ENCODE measurements around the gene PLVAP.

The PLVAP gene, protein sequence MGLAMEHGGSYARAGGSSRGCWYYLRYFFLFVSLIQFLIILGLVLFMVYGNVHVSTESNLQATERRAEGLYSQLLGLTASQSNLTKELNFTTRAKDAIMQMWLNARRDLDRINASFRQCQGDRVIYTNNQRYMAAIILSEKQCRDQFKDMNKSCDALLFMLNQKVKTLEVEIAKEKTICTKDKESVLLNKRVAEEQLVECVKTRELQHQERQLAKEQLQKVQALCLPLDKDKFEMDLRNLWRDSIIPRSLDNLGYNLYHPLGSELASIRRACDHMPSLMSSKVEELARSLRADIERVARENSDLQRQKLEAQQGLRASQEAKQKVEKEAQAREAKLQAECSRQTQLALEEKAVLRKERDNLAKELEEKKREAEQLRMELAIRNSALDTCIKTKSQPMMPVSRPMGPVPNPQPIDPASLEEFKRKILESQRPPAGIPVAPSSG

GRCh38 chr19:17376935-17377600 lies at the start of gene PLVAP:
PLVAP (minus strand) TSS chr19:17377342; CDS start chr19:17377288, 54 bp downstream.
- no peak for DNase-seq (ENCODE audit: low spot score)
- peak within 1 kb of the TSS in 1 of 2 donors; percentile 16 for H3K27ac ChIP-seq
- TF ChIP-seq, protein P1, sequence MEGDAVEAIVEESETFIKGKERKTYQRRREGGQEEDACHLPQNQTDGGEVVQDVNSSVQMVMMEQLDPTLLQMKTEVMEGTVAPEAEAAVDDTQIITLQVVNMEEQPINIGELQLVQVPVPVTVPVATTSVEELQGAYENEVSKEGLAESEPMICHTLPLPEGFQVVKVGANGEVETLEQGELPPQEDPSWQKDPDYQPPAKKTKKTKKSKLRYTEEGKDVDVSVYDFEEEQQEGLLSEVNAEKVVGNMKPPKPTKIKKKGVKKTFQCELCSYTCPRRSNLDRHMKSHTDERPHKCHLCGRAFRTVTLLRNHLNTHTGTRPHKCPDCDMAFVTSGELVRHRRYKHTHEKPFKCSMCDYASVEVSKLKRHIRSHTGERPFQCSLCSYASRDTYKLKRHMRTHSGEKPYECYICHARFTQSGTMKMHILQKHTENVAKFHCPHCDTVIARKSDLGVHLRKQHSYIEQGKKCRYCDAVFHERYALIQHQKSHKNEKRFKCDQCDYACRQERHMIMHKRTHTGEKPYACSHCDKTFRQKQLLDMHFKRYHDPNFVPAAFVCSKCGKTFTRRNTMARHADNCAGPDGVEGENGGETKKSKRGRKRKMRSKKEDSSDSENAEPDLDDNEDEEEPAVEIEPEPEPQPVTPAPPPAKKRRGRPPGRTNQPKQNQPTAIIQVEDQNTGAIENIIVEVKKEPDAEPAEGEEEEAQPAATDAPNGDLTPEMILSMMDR (IDR thresholded peaks at IDR 0.05): no peak
- peak within 1 kb of the TSS; percentile 50 for H3K4me3 ChIP-seq

- Histone ChIP-seq H3K4me3 (no peak overlapping the region), H3K27ac (no peak overlapping the region)
- DNase-seq (ENCODE audit: low spot score): no peak
- TF ChIP-seq, protein P1 (IDR thresholded peaks at IDR 0.05): no peak
These were observed 47.7 kb upstream of the PLVAP start for GRCh38 chr19:17424743-17425365.

- TF ChIP-seq, protein P1 (IDR thresholded peaks at IDR 0.05): no peak
- DNase-seq (ENCODE audit: low spot score): no peak
These were observed 46.5 kb upstream of the PLVAP start for GRCh38 chr19:17423429-17424208.

DNA sequence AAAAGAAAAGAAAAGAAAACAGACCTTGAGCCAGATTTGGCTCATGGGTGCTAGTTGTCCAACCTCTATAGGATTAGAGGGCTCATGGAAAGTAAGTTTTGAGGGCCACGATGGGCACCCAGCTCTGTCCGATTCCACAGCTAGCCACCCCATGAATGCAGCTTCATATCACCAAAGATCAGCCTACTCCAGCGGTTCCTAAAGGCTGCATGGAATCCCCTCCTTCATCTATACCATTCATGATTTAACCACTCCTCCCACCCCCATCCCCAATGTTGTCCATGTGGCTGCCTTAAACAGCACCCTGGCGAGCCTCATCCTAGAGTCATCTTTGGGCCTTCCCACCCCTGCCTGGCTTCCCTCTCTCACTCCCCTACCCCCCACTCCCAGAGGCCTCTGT lies 44.8 kb upstream of the PLVAP start:
- DNase-seq (ENCODE audit: low spot score): no peak
- H3K4me3 ChIP-seq: no peak overlapping the region
- TF ChIP-seq, protein P1 (IDR thresholded peaks at IDR 0.05): no peak
- H3K27ac ChIP-seq: no peak overlapping the region

More at GRCh38 chr19:17423429-17424208, 46.5 kb upstream of the PLVAP start:
- Histone ChIP-seq H3K4me3 (no peak overlapping the region), H3K27ac (no peak overlapping the region)

- no peak for DNase-seq (ENCODE audit: low spot score)
- Histone ChIP-seq H3K4me3 (peak overlapping the region; percentile 95), H3K27ac (peak overlapping the region; percentile 54 to 82)
- TF ChIP-seq, protein P1 (IDR thresholded peaks at IDR 0.05): no peak
These were observed 43.4 kb upstream of the PLVAP start for GRCh38 chr19:17420475-17420924.

- Histone ChIP-seq H3K4me3 (peak within 1 kb of the TSS; percentile 95), H3K27ac (peak within 1 kb of the TSS; percentile 61 to 87)
- TF ChIP-seq, protein P1 (IDR thresholded peaks at IDR 0.05): no peak
- peak; percentile 99 for DNase-seq (ENCODE audit: low spot score)
These were observed 42.7 kb upstream of the PLVAP start, which contains the start of gene MVB12A for GRCh38 chr19:17419621-17420474. MVB12A (plus strand) TSS chr19:17420047; CDS start chr19:17420136, 89 bp downstream.

Measured in coronary artery (tissue), 2 donors.